Thoracic aorta (tissue), 2 donors: ENCODE data around the gene EMILIN2. TPM values are rescaled to one million over a fixed set of nuclear protein-coding genes. Genes with fewer than 3 reads are reported as not detected.

ENCODE experiments used
- ATAC-seq: fragments of 150-250 bp; one replicate; pipeline ENCODE4 v1.8.0; 2017; ENCODE audit warnings: low read depth; ENCODE audit not compliant: insufficient number of reproducible peaks, low FRiP score
- DNase-seq: peaks from one replicate; pipeline ENCODE4 v3.0.0-alpha.2; 2020; ENCODE audit warnings: low spot score
- H3K27ac ChIP-seq, 2 donors: fragments of 200-600 bp; sonication (generic); 1 replicate in 1 of 2; 2 replicates in 1 of 2; pipeline ENCODE4 v1.5.1; 2016; ENCODE audit warnings: mild to moderate bottlenecking in 2 of 2, moderate library complexity in 2 of 2
- H3K27me3 ChIP-seq: fragments of 200-600 bp; sonication (generic); replicated peaks from 2 replicates; pipeline ENCODE4 v1.6.0; 2016; ENCODE audit warnings: mild to moderate bottlenecking; ENCODE audit not compliant: insufficient read depth
- H3K36me3 ChIP-seq: fragments of 200-600 bp; sonication (generic); one replicate; pipeline ENCODE4 v1.5.1; 2016
- H3K4me1 ChIP-seq, 2 donors: fragments of 200-600 bp; sonication (generic); 1 replicate in 1 of 2; 2 replicates in 1 of 2; pipeline versions ENCODE4 v1.5.1 to v1.6.0; 2016; ENCODE audit warnings: low read depth in 2 of 2, mild to moderate bottlenecking in 1 of 2; ENCODE audit not compliant: control insufficient read depth in 1 of 2
- H3K4me3 ChIP-seq: fragments of 200-600 bp; sonication (generic); 2 replicates; pipeline ENCODE4 v1.5.1; 2016; ENCODE audit warnings: mild to moderate bottlenecking
- H3K9me3 ChIP-seq: fragments of 200-600 bp; sonication (generic); 2 replicates; pipeline ENCODE4 v1.5.1; 2016
- CTCF ChIP-seq: fragments of 200-600 bp; sonication (generic); IDR thresholded peaks from one replicate; pipeline ENCODE4 v1.5.1; 2019; ENCODE audit warnings: antibody characterized with exemption
- total RNA-seq, 2 donors: library from RNA; depleted of rRNA; stranded (reverse); fragments of >200 nt; gene quantifications; one replicate each; pipeline versions ENCODE4 v1.1.0 to v1.2.3, GENCODE V29; 2016

EMILIN2 gene
- total RNA-seq, 2 donors from 2014 or later, result 22.6 to 27.4 TPM

- Histone ChIP-seq H3K4me1 (peaks cover 0 to 12% of the 10 kb centered on the region in 2 donors), H3K4me3 (no peak overlapping the region), H3K36me3 (no peaks in the 10 kb centered on the region), H3K9me3 (no peaks in the 10 kb centered on the region), H3K27ac (no peak overlapping the region), H3K27me3 (no peaks in the 10 kb centered on the region)
- no peak for DNase-seq
- no peak for TF ChIP-seq CTCF
- no peak for ATAC-seq
These were observed 46.2 kb downstream of the EMILIN2 start for GRCh38 chr18:2893056-2893455.

- H3K27ac ChIP-seq, result no peak overlapping the region
- TF ChIP-seq CTCF, result no peak
- no peaks in the 10 kb centered on the region for H3K27me3 ChIP-seq
- no peak overlapping the region for H3K4me3 ChIP-seq
- ATAC-seq (no peak), DNase-seq (no peak)
- H3K36me3 ChIP-seq, result no peaks in the 10 kb centered on the region
- H3K4me1 ChIP-seq, result peaks cover 0 to 12% of the 10 kb centered on the region in 2 donors
- H3K9me3 ChIP-seq, result no peaks in the 10 kb centered on the region
These were observed 46.9 kb downstream of the EMILIN2 start for GRCh38 chr18:2893676-2894075.

- no peak for TF ChIP-seq CTCF
- ATAC-seq (no peak), DNase-seq (no peak)
- H3K27me3 ChIP-seq, result no peaks in the 10 kb centered on the region
- no peak overlapping the region for H3K27ac ChIP-seq
- peaks cover 0 to 12% of the 10 kb centered on the region in 2 donors for H3K4me1 ChIP-seq
- H3K36me3 ChIP-seq, result no peaks in the 10 kb centered on the region
- H3K4me3 ChIP-seq, result no peak overlapping the region
- H3K9me3 ChIP-seq, result no peaks in the 10 kb centered on the region
These were observed 47.5 kb downstream of the EMILIN2 start for GRCh38 chr18:2894131-2894840.

GRCh38 chr18:2894841-2895370, 48.1 kb downstream of the EMILIN2 start:
- Histone ChIP-seq H3K9me3 (no peaks in the 10 kb centered on the region), H3K4me3 (no peak overlapping the region), H3K4me1 (peaks cover 0 to 12% of the 10 kb centered on the region in 2 donors), H3K36me3 (no peaks in the 10 kb centered on the region), H3K27ac (no peak overlapping the region), H3K27me3 (no peaks in the 10 kb centered on the region)
- ATAC-seq (no peak), DNase-seq (no peak)
- TF ChIP-seq CTCF, result no peak

- ATAC-seq, result no peak
- H3K27me3 ChIP-seq, result no peaks in the 10 kb centered on the region
- peaks cover 0 to 12% of the 10 kb centered on the region in 2 donors for H3K4me1 ChIP-seq
- no peak for DNase-seq
- TF ChIP-seq CTCF, result no peak
- no peak overlapping the region for H3K4me3 ChIP-seq
- no peaks in the 10 kb centered on the region for H3K36me3 ChIP-seq
- no peaks in the 10 kb centered on the region for H3K9me3 ChIP-seq
- no peak overlapping the region for H3K27ac ChIP-seq
These were observed 48.6 kb downstream of the EMILIN2 start for GRCh38 chr18:2895391-2895790.
